Panc1 (cell line): ENCODE data around the gene GRIP1. TPM values are rescaled to one million over a fixed set of nuclear protein-coding genes. Genes with fewer than 3 reads are reported as not detected.

Experiments
- ATAC-seq: fragments of 200-7000 bp; cut with Tn5 transposase; 2 replicates; pipeline ENCODE4 v1.9.1; 2020; ENCODE audit warnings: mild to moderate bottlenecking, moderate library complexity
- Bru-seq: library from RNA; stranded (reverse); fragments of 400-500 nt; gene quantifications from one replicate; lab custom pipeline; 2021; lab: Mats Ljungman, UMichigan
- BruChase-seq, 2 experiments: library from RNA; stranded (reverse); fragments of 400-500 nt; gene quantifications; one replicate each; lab custom pipeline; 2021; lab: Mats Ljungman, UMichigan
- BruUV-seq: library from RNA; stranded (reverse); fragments of 400-500 nt; replicated peaks from 2 replicates; lab custom pipeline; 2021; lab: Mats Ljungman, UMichigan
- CTCF ChIA-PET: fragments of 300-600 bp; sonication (Branson Sonifier 250); formaldehyde crosslinking; loops from one replicate; lab custom pipeline; 2022; ENCODE audit warnings: antibody characterized with exemption; lab: Charles Lee
- POLR2A ChIA-PET: fragments of 300-600 bp; sonication (Branson Sonifier 250); formaldehyde crosslinking; loops from one replicate; lab custom pipeline; 2022; ENCODE audit warnings: antibody characterized with exemption; lab: Charles Lee
- DNase-seq: peaks from one replicate; pipeline ENCODE4 v3.0.0-alpha.2; 2010; ENCODE audit warnings: low read depth, low spot score
- H3K27ac ChIP-seq: 2 replicates; pipeline ENCODE4 v1.5.1; 2011; ENCODE audit warnings: mild to moderate bottlenecking, low read length, inconsistent platforms
- H3K27me3 ChIP-seq: fragments of 200-500 bp; sonication (Bioruptor generic); 2 replicates; pipeline ENCODE4 v1.6.0; 2014; ENCODE audit warnings: low read length, inconsistent platforms; ENCODE audit not compliant: control insufficient read depth, insufficient read depth
- H3K36me3 ChIP-seq: fragments of 200-500 bp; sonication (Bioruptor generic); 2 replicates; pipeline ENCODE4 v1.5.1; 2014; ENCODE audit warnings: inconsistent platforms, mild to moderate bottlenecking, low read length, moderate library complexity; ENCODE audit not compliant: control insufficient read depth, insufficient read depth
- H3K4me1 ChIP-seq: 2 replicates; pipeline ENCODE4 v1.5.1; 2011; ENCODE audit warnings: inconsistent platforms, mild to moderate bottlenecking, low read length, moderate library complexity; ENCODE audit not compliant: control insufficient read depth, insufficient read depth
- H3K4me3 ChIP-seq, 2 experiments: 2 replicates each; pipeline ENCODE4 v1.5.1; 2011 to 2012; ENCODE audit warnings: low read depth in 2 of 2, low read length in 2 of 2, mild to moderate bottlenecking in 2 of 2, inconsistent platforms in 1 of 2, moderate library complexity in 1 of 2
- H3K9me3 ChIP-seq: fragments of 200-500 bp; sonication (Bioruptor generic); 2 replicates; pipeline ENCODE4 v1.5.1; 2014; ENCODE audit warnings: low read depth, mild to moderate bottlenecking, inconsistent platforms, low read length, moderate library complexity; ENCODE audit not compliant: control insufficient read depth, insufficient read depth
- POLR2AphosphoS5 ChIP-seq: IDR thresholded peaks from 2 replicates; pipeline ENCODE4 v1.6.1; 2012; ENCODE audit warnings: mild to moderate bottlenecking, low read depth, low read length, moderate library complexity
- SIN3A ChIP-seq: IDR thresholded peaks from 2 replicates; pipeline ENCODE4 v1.6.1; 2012; ENCODE audit warnings: low read depth, mild to moderate bottlenecking, low read length, moderate library complexity, borderline replicate concordance; ENCODE audit not compliant: insufficient read depth
- TCF7L2 ChIP-seq: IDR thresholded peaks from 2 replicates; pipeline ENCODE4 v1.6.1; 2011; ENCODE audit warnings: mild to moderate bottlenecking, low read depth, low read length, inconsistent platforms
- in situ Hi-C: cut with HindIII; loops from 2 replicates; pipeline ENCODE4 v1.10.0; 2016; ENCODE audit warnings: low sequenced_read_pairs, low pct_unique_long_range_greater_than_20kb
- intact Hi-C: fragments of 100-400 bp; cut with micrococcal nuclease; formaldehyde crosslinking; loops from one replicate; pipeline ENCODE4 v1.10.0; 2022; ENCODE audit not compliant: unreplicated experiment
- long read RNA-seq: library from polyadenylated mRNA; unstranded; transcript quantifications from one replicate; pipeline ENCODE4 v2.0.0, GENCODE V29; 2021; ENCODE audit not compliant: unreplicated experiment
- polyA plus RNA-seq: library from polyadenylated mRNA; unstranded; fragments of >200 nt; gene quantifications from one replicate; pipeline ENCODE4 v1.2.1, GENCODE V29; 2012; ENCODE audit warnings: missing spikeins; ENCODE audit not compliant: insufficient read length
- total RNA-seq: library from RNA; stranded (reverse); gene quantifications from one replicate; pipeline ENCODE4 v1.2.1, GENCODE V29; 2021; ENCODE audit not compliant: unreplicated experiment
- TF ChIP-seq, protein P1 (sequence below): fragments of 450-650 bp; IDR thresholded peaks from 2 replicates; pipeline ENCODE4 v1.5.1; 2017; ENCODE audit warnings: mild to moderate bottlenecking
- TF ChIP-seq, protein P2 (sequence below), 2 experiments: IDR thresholded peaks; 2 replicates each; pipeline ENCODE4 v1.6.1; 2011 to 2012; ENCODE audit warnings: low read depth in 2 of 2, control low read depth in 1 of 2, low read length in 1 of 2, mild to moderate bottlenecking in 1 of 2, moderate library complexity in 1 of 2; ENCODE audit not compliant: insufficient read depth in 1 of 2

The GRIP1 gene, protein sequence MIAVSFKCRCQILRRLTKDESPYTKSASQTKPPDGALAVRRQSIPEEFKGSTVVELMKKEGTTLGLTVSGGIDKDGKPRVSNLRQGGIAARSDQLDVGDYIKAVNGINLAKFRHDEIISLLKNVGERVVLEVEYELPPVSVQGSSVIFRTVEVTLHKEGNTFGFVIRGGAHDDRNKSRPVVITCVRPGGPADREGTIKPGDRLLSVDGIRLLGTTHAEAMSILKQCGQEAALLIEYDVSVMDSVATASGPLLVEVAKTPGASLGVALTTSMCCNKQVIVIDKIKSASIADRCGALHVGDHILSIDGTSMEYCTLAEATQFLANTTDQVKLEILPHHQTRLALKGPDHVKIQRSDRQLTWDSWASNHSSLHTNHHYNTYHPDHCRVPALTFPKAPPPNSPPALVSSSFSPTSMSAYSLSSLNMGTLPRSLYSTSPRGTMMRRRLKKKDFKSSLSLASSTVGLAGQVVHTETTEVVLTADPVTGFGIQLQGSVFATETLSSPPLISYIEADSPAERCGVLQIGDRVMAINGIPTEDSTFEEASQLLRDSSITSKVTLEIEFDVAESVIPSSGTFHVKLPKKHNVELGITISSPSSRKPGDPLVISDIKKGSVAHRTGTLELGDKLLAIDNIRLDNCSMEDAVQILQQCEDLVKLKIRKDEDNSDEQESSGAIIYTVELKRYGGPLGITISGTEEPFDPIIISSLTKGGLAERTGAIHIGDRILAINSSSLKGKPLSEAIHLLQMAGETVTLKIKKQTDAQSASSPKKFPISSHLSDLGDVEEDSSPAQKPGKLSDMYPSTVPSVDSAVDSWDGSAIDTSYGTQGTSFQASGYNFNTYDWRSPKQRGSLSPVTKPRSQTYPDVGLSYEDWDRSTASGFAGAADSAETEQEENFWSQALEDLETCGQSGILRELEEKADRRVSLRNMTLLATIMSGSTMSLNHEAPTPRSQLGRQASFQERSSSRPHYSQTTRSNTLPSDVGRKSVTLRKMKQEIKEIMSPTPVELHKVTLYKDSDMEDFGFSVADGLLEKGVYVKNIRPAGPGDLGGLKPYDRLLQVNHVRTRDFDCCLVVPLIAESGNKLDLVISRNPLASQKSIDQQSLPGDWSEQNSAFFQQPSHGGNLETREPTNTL
- total RNA-seq, result 9.2 TPM
- 4.5 TPM for polyA plus RNA-seq
- percentile 41 among the genes with signal in this experiment for Bru-seq, nascent RNA
- BruChase-seq, experiment 1, labeled RNA remaining after a 2-hour chase, result percentile 35 among the genes with signal in this experiment
- BruChase-seq, experiment 2, labeled RNA remaining after a 6-hour chase, result percentile 33 among the genes with signal in this experiment
- long read RNA-seq, partial matches to known transcripts, result 2 of 4 reads
- long read RNA-seq, other reads (novel, unspliced or antisense), result 2 of 4 reads

DNA sequence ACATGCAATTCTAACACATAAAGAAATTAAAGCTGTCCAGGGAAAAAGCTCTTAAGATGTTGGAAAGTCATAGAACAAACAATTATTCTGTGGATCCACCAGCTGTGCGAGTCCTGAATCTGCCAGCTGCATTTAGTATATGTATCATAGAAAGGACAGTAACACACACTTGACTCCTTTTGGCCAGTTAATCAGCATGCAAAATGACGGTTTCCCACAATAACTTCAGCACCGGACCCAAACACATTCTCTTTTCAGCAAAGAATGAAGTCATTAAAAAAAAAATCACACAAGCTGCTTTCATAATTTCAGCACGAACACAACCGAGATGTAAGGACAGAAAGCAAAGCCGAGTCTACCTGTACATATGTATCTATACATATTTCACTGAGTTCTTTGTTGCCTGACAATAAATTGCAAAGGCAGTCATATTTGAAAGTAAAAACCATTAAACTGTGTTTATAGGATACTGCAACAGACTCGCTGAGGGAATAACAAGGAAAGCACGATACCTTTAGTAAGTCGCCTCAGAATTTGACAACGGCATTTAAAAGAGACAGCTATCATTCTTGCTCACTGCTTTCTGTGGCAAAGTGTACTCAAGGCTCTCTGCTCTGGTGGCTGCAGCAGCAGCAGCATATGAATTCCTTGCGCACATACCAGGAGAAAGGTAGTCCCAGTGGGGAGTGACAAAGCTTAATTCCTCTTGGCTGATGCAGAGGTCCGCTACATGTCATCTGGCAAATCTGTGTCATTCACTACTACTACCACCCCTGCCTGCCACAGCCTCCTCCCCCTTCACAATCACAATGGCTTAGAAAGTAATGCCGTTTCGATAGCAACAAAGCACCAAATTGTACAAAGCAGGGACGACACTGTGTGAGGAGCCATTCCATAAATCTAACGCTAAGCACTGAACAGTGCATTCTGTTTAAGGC, at the start of gene GRIP1:
Gene GRIP1 (minus strand): TSS at position 739 of the 938 bp plus-strand sequence. CDS start 172 bp downstream, at position 567.
- ChIA-PET CTCF (no interaction called here), POLR2A (no interaction called here)
- no peaks in the 10 kb centered on the region for H3K4me1 ChIP-seq
- intact Hi-C loops (no loop called here), in situ Hi-C loops (no loop called here)
- no TSS peak for BruUV-seq
- no peak for ATAC-seq
- no peak within 1 kb of the TSS for H3K4me3 ChIP-seq
- peaks cover 4% of the 10 kb centered on the region for H3K27me3 ChIP-seq
- no peaks in the 10 kb centered on the region for H3K36me3 ChIP-seq
- no peaks in the 10 kb centered on the region for H3K9me3 ChIP-seq
- DNase-seq, result no peak
- no peak within 1 kb of the TSS for H3K27ac ChIP-seq
- TF ChIP-seq POLR2AphosphoS5, result no peak
- TF ChIP-seq, protein P1, sequence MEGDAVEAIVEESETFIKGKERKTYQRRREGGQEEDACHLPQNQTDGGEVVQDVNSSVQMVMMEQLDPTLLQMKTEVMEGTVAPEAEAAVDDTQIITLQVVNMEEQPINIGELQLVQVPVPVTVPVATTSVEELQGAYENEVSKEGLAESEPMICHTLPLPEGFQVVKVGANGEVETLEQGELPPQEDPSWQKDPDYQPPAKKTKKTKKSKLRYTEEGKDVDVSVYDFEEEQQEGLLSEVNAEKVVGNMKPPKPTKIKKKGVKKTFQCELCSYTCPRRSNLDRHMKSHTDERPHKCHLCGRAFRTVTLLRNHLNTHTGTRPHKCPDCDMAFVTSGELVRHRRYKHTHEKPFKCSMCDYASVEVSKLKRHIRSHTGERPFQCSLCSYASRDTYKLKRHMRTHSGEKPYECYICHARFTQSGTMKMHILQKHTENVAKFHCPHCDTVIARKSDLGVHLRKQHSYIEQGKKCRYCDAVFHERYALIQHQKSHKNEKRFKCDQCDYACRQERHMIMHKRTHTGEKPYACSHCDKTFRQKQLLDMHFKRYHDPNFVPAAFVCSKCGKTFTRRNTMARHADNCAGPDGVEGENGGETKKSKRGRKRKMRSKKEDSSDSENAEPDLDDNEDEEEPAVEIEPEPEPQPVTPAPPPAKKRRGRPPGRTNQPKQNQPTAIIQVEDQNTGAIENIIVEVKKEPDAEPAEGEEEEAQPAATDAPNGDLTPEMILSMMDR, result no peak
- no peak for TF ChIP-seq SIN3A
- TF ChIP-seq TCF7L2, result no peak
- TF ChIP-seq, protein P2, sequence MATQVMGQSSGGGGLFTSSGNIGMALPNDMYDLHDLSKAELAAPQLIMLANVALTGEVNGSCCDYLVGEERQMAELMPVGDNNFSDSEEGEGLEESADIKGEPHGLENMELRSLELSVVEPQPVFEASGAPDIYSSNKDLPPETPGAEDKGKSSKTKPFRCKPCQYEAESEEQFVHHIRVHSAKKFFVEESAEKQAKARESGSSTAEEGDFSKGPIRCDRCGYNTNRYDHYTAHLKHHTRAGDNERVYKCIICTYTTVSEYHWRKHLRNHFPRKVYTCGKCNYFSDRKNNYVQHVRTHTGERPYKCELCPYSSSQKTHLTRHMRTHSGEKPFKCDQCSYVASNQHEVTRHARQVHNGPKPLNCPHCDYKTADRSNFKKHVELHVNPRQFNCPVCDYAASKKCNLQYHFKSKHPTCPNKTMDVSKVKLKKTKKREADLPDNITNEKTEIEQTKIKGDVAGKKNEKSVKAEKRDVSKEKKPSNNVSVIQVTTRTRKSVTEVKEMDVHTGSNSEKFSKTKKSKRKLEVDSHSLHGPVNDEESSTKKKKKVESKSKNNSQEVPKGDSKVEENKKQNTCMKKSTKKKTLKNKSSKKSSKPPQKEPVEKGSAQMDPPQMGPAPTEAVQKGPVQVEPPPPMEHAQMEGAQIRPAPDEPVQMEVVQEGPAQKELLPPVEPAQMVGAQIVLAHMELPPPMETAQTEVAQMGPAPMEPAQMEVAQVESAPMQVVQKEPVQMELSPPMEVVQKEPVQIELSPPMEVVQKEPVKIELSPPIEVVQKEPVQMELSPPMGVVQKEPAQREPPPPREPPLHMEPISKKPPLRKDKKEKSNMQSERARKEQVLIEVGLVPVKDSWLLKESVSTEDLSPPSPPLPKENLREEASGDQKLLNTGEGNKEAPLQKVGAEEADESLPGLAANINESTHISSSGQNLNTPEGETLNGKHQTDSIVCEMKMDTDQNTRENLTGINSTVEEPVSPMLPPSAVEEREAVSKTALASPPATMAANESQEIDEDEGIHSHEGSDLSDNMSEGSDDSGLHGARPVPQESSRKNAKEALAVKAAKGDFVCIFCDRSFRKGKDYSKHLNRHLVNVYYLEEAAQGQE (IDR thresholded peaks at IDR 0.05; ENCODE audit: insufficient read depth in 1 of 2, low read depth in 2 of 2, low read length in 1 of 2), result no peak
